BJ (cell line): ENCODE results near the gene USP3. TPM values are rescaled to one million over a fixed set of nuclear protein-coding genes. Genes with fewer than 3 reads are reported as not detected.

ENCODE experiments used
- CTCF ChIA-PET: fragments of 350-600 bp; formaldehyde crosslinking; extraction: SDS; loops from one replicate; lab custom pipeline; 2021; ENCODE audit warnings: antibody characterized with exemption, inconsistent platforms; lab: Yijun Ruan, JAX
- POLR2A ChIA-PET: fragments of 300-600 bp; sonication (Branson Sonifier 250); formaldehyde crosslinking; extraction: SDS; loops from one replicate; lab custom pipeline; 2021; ENCODE audit warnings: antibody characterized with exemption; lab: Charles Lee
- DNase-seq: peaks from one replicate; pipeline ENCODE4 v3.0.0-alpha.2; 2011; ENCODE audit warnings: low read depth
- H3K27me3 ChIP-seq: 2 replicates; pipeline ENCODE4 v1.6.0; 2011; ENCODE audit warnings: low read length; ENCODE audit not compliant: control insufficient read depth, insufficient read depth
- H3K36me3 ChIP-seq: 2 replicates; pipeline ENCODE4 v1.5.1; 2011; ENCODE audit warnings: low read length; ENCODE audit not compliant: control insufficient read depth, insufficient read depth
- H3K4me3 ChIP-seq: 2 replicates; pipeline ENCODE4 v1.5.1; 2011; ENCODE audit warnings: low read depth, mild to moderate bottlenecking, control low read depth, low read length
- polyA plus RNA-seq: library from polyadenylated mRNA; depleted of rRNA; stranded (reverse); fragments of >200 nt; gene quantifications from 2 replicates; pipeline ENCODE4 v1.2.3, GENCODE V29; 2011
- TF ChIP-seq, protein P1 (sequence below): IDR thresholded peaks from 2 replicates; pipeline ENCODE4 v1.5.1; 2011; ENCODE audit warnings: low read depth, mild to moderate bottlenecking, control low read depth, inconsistent platforms, low read length, moderate library complexity; ENCODE audit not compliant: insufficient read depth

Gene USP3
- polyA plus RNA-seq, 1 experiment, result 13.3 TPM

DNA sequence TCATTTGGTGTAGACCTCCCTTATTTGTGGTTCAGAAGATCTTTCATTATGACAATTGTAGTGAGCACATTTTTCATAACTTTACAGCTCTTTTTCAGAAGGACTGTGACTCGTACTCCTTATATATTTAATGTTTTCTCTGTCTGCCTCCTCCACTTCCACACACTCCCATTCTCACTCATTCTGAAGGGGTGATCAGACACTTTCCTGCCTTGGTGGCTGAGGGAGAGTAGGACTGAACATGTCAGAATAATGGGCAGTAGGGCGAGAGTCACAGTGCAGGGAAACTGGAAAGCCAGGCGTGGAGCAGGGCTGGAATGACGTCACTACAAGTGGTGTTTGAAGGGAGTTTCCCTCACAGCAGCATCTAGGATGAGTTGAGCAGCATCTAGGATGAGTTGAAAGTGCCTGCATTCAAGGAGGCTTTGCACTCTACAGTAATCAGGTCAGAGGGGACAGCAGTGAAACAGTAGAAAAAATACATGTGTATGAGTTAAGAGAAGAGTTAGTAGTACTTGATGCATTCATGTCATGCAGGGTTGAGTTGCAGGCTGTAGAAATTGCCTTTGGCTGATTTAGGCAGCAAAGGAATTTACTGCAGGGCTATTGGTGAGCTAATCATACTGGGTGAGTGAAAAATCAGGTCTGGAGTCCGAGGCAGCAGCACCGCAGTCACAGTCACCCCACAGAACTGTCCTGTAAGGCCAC, 56.5 kb downstream of the USP3 start:
- DNase-seq, result no peak
- ChIA-PET CTCF (no interaction called here), POLR2A (no interaction called here)
- TF ChIP-seq, protein P1, sequence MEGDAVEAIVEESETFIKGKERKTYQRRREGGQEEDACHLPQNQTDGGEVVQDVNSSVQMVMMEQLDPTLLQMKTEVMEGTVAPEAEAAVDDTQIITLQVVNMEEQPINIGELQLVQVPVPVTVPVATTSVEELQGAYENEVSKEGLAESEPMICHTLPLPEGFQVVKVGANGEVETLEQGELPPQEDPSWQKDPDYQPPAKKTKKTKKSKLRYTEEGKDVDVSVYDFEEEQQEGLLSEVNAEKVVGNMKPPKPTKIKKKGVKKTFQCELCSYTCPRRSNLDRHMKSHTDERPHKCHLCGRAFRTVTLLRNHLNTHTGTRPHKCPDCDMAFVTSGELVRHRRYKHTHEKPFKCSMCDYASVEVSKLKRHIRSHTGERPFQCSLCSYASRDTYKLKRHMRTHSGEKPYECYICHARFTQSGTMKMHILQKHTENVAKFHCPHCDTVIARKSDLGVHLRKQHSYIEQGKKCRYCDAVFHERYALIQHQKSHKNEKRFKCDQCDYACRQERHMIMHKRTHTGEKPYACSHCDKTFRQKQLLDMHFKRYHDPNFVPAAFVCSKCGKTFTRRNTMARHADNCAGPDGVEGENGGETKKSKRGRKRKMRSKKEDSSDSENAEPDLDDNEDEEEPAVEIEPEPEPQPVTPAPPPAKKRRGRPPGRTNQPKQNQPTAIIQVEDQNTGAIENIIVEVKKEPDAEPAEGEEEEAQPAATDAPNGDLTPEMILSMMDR, result no peak
- Histone ChIP-seq H3K27me3 (no peaks in the 10 kb centered on the region), H3K36me3 (peaks cover 7% of the 10 kb centered on the region; the same call in 1 of the 2 replicates), H3K4me3 (no peak overlapping the region)

DNA sequence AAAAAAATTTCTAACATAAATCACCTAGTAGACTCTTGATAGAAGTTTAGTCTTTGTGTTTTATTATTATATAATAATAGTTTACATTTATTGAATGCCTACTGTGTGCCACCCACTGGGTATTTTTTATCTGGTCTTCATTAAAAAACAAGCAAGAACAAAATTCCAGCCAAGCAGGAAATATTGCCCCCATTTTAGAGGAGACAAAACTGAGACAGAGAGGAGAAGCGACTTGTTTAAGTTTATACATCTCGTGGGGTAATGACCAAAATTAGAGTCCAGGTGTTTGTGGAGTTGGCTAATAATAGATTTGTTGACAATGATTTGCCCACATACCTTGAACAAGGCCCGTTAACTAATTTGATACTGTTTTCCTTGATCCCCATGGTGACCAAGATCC, 59.7 kb downstream of the USP3 start:
- no peak for DNase-seq
- Histone ChIP-seq H3K4me3 (no peak overlapping the region), H3K36me3 (peaks cover 4% of the 10 kb centered on the region), H3K27me3 (no peaks in the 10 kb centered on the region)
- POLR2A ChIA-PET, result interaction anchor here (0.6 kb wide), 1 partner anchor 32 kb away, joined by 3 read pairs; no protein-coding TSS in a partner anchor
- CTCF ChIA-PET, result interaction anchor here (0.8 kb wide), 1 partner anchor 97 kb away, joined by 3 read pairs; no protein-coding TSS in a partner anchor
- TF ChIP-seq, protein P1, result no peak

DNA sequence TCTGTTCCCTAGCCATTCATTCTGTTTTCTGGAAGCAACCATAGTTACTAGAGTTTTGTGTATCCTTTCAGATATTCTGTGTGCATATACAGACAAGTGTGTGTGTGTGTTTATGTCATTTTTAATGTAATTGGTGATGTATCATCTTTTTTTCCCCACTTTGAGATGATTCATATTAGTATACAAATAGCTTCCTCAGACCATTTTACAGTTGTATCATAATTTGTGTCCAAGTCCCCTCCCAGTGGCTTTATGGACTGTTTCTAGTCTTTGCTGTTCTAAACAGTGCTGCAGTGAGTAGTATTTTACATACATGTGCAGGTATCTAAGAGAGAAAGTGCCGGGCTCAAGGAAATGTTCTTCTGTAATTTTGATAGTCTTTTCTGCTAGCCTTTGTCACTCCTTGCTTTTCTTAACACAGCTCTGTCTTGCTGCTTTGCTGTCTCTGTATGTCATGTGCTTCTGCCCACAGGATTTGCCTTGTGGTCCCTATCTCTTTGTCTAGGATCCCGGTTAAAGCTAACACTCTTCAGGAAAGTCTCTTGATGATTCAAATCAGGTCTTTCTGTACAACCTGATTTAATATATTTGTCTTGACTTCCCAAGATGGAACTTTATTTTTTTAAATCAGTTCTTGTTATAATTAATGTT, 61.3 kb downstream of the USP3 start:
- no peak for DNase-seq
- no peaks in the 10 kb centered on the region for H3K27me3 ChIP-seq
- CTCF ChIA-PET, result no interaction called here
- TF ChIP-seq, protein P1, result no peak
- POLR2A ChIA-PET, result no interaction called here
- peaks cover 5% of the 10 kb centered on the region for H3K36me3 ChIP-seq
- H3K4me3 ChIP-seq, result no peak overlapping the region

DNA sequence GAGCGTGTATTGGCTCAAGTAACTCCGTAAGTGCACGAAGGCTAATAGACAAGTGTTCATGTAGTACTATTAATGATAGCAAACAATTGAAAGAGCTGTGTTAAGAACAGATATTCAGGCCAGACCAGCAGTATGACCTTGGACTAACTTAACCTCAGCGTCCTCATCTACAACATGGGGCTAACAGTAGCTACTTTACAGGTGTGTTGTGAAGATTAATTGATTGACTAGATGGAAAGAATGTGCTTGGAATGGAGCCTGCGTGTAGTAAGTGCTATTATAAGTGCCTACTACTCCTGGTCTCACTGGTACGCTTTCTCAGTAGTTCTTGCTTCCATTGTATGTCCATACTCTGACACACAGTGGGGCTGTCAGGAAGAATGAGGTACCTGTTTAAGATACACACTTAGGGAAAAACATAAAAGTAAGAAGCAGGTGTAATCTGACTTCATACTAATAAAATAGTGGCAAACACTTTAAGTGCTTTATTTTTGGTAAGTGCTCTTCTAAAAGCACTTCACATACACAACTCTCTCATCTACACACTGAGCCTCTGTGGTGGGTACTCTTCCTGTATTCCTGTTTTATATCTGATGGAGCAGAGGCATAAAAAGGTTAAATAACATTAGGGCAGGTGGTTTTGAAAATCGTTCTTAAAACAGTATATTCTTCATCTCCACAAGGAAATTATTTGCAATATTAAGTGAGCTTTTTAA, 68.5 kb downstream of the USP3 start:
- DNase-seq, result no peak
- Histone ChIP-seq H3K27me3 (no peaks in the 10 kb centered on the region), H3K4me3 (no peak overlapping the region), H3K36me3 (peaks cover 1% of the 10 kb centered on the region; the same call in 1 of the 2 replicates)
- ChIA-PET CTCF (interaction anchor here (0.9 to 1.6 kb wide), 2 partner anchors 32 to 36 kb away, joined by 3 read pairs; no protein-coding TSS in a partner anchor), POLR2A (no interaction called here)
- TF ChIP-seq, protein P1, result no peak

DNA sequence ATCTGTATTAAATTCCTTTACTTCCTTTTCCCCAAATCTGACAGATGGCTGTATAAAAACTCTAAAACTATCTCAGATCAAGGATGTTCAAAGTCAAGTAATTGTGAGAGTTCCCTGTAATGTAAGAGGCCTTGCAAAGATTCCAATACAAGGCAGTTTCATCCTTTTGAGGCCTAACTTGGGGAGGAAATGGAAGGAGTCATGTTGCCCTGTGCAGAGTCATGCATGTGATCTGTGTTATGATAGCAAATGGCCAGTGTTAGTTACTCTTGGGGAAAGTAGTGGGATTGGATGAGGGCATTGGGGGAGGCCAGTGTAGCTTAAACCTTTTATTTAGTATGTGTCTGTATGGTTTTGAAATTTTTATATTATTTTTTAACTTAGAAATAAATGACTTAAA, 69.1 kb downstream of the USP3 start:
- ChIA-PET POLR2A (no interaction called here), CTCF (interaction anchor here (0.9 to 1.6 kb wide), 2 partner anchors 31 to 37 kb away, joined by 3 read pairs; no protein-coding TSS in a partner anchor)
- DNase-seq, result no peak

More for the DNA sequence above, 69.1 kb downstream of the USP3 start:
- H3K27me3 ChIP-seq, result no peaks in the 10 kb centered on the region
- TF ChIP-seq, protein P1, result no peak
- 0 out of 2 replicates have a peak, but pooled peaks cover 1% of the 10 kb centered on the region for H3K36me3 ChIP-seq
- H3K4me3 ChIP-seq, result no peak overlapping the region
